ENCODE measurements around the gene PIGP. TPM values are rescaled to one million over a fixed set of nuclear protein-coding genes. Genes with fewer than 3 reads are reported as not detected.
"Not testable (repeated sequence)": the region's sequence is repeated elsewhere in the genome, so short reads cannot be mapped to it uniquely, and the experiment has no call there.

PIGP gene
- total RNA-seq (10 to 100 TPM; 19.9 to 22.1 TPM), polyA plus RNA-seq (10 to 100 TPM; 32.8 to 45.2 (median 38.3) TPM), total RNA-seq (5.9 to 12.3 (median 10.2) reads per million in 6 experiments)

DNA sequence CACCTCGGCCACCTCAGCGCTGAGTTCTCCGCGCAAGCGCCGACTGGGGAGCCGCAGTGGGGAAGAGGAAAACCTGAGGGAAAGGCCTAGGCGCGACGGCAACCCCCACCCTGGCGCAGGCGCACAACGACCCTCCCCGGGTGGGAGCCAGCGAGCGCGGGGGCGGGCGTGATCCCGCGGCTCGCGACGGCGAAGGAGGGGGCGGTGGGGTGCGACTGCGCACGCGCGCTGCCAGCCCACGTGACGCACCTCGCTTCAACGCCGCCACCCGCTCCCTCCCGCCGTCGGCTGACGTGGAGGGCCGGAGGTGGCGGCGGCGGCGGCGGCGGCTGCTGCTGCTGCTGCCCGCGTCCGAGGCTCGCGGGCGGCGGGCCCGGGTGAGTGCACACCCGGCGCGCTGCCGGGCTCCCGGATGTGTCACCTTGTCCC is at the start of gene PIGP, which contains the start of gene TTC3:
Gene PIGP (minus strand): TSS at position 84 of the 429 bp plus-strand sequence. CDS start 556 bp downstream, outside the sequence.
Gene TTC3 (plus strand): TSS at position 267 of the 429 bp plus-strand sequence. CDS start 14,004 bp downstream, outside the sequence.
- no peaks in the 10 kb centered on the region for H3K9me3 Mint-ChIP-seq
- DNase-seq (peak; percentile 93 to 99 (median 97)), ATAC-seq (peak; percentile 58 to 61)
- H3K4me3 Mint-ChIP-seq = peak within 1 kb of the TSS; percentile 88 to 100 (median 97)
- POLR2A ChIA-PET = interaction anchor here (1.1 kb wide), 1 partner anchor 107 kb away, joined by 4 read pairs; no protein-coding TSS in a partner anchor
- peaks cover 0 to 25% (median 8%) of the 10 kb centered on the region in 3 donors for H3K36me3 Mint-ChIP-seq
- peaks cover 24 to 61% (median 49%) of the 10 kb centered on the region in 4 donors for H3K4me1 Mint-ChIP-seq
- no peaks in the 10 kb centered on the region for H3K27me3 Mint-ChIP-seq
- peak within 1 kb of the TSS; percentile 93 to 99 (median 99) for H3K27ac Mint-ChIP-seq

DNA sequence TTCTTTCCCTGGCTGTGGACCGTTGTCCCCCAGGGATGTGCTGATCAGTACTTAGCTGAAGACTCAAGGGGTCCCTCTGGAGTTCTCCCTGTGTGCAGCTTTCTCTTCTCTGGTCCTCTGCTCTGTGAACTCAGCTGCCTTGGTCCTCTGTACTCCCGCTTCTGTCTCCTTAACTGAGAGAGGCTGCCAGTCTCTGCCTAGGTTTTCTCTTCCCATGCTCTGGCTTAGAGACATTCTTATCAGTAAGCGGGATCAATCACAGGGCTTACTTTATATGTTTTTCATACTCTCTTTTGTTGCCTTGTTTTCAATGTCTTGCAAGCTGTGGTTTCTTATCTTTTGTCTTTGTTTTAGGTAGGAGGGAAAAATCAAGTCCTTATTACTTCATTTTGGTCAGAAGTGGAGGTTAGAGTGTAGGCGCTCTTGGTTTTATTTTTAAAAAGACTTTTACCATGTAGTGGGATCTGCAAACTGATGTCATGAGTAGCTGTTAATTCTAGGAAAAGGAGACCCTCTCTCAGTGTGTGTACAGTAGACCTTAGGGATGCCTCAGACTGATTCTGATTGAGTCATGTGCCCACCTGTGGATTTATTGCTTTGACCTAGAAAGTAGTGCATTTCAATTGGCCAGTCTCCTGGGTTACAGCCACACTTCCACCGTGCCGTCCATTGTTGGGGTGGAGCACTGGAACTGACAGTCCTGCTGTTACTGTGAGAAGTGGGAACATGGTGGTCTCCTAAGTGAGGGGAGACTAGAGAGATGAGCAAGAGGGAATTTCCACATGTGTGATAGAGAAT is 46.7 kb upstream of the PIGP start:
- Mint-ChIP-seq H3K36me3 (peaks cover 6 to 63% (median 19%) of the 10 kb centered on the region in 3 donors), H3K27ac (peak overlapping the region in 8 of 10 donors; percentile 24 to 76 (median 36)), H3K27me3 (no peaks in the 10 kb centered on the region), H3K9me3 (no peaks in the 10 kb centered on the region), H3K4me1 (peaks cover 0 to 16% (median 10%) of the 10 kb centered on the region in 4 donors), H3K4me3 (no peak overlapping the region)
- ATAC-seq (no peak), DNase-seq (no peak)
- POLR2A ChIA-PET = no interaction called here

DNA sequence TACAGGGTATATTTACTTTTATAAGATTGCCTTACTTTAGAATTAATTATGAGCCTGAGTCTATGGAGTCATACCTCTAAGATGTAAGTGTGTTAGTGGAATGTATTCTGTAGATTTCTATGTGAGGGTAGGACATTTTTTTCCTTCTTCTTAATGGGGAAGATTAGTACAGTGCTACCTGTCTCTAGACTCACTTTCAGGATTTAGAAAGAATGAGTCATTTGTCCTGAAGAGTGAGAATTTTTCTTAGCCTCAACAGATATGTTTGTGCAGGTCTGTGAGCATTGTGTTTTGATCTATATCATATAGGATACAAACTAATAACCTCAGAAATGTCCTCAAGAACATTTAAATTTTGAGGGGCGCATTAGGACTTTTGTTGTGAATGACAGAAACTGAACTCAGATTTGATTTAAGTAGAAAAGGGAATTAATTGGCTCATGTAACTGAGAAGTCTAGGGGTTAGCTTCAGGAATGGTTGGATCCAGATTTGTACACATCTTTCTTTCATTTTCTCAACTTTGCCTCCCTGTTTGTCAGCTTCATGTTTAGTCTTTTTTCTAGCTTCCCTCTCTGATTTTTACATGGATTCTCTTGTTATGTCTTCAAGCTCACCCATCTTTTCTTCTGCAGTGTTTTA is 45.4 kb upstream of the PIGP start:
- H3K27ac Mint-ChIP-seq = peak overlapping the region in 7 of 10 donors; percentile 20 to 51 (median 39)
- H3K4me3 Mint-ChIP-seq = no peak overlapping the region
- peaks cover 6 to 59% (median 21%) of the 10 kb centered on the region in 3 donors for H3K36me3 Mint-ChIP-seq
- H3K27me3 Mint-ChIP-seq = no peaks in the 10 kb centered on the region
- POLR2A ChIA-PET = no interaction called here
- ATAC-seq = no peak
- no peaks in the 10 kb centered on the region for H3K9me3 Mint-ChIP-seq
- H3K4me1 Mint-ChIP-seq = peaks cover 0 to 16% (median 10%) of the 10 kb centered on the region in 4 donors
- DNase-seq = no peak

- H3K9me3 Mint-ChIP-seq = no peaks in the 10 kb centered on the region
- no peaks in the 10 kb centered on the region for H3K27me3 Mint-ChIP-seq
- POLR2A ChIA-PET = no interaction called here
- DNase-seq (no peak), ATAC-seq (no peak)
- peaks cover 0 to 16% (median 9%) of the 10 kb centered on the region in 4 donors for H3K4me1 Mint-ChIP-seq
- peaks cover 0 to 48% (median 22%) of the 10 kb centered on the region in 3 donors for H3K36me3 Mint-ChIP-seq
- H3K4me3 Mint-ChIP-seq = no peak overlapping the region
- H3K27ac Mint-ChIP-seq = peak overlapping the region in 1 of 10 donors; percentile 34
These were observed 44.3 kb upstream of the PIGP start for GRCh38 chr21:37117204-37117603.

DNA sequence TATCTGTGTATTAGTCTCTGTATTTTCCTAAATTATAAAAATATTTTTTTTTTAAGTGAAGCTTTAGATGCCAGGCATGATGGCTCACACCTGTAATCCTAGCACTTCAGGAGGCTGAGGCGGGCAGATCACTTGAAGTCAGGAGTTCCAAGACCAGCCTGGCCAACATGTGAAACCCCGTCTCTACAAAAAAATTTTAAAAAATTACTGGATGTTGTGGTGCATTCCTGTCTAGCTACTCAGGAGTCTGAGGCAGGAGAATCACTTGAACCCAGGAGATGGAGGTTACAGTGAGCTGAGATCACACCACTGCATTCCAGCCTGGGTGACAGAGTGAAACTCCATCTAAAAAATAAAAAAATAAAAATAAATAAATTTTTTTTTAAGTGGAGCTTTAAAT is 43.6 kb upstream of the PIGP start:
- H3K27ac Mint-ChIP-seq, H3K9me3 Mint-ChIP-seq, H3K4me3 Mint-ChIP-seq, DNase-seq, H3K27me3 Mint-ChIP-seq, ATAC-seq, POLR2A ChIA-PET: not testable (repeated sequence)
- H3K36me3 Mint-ChIP-seq = peaks cover 0 to 43% (median 21%) of the 10 kb centered on the region in 3 donors
- H3K4me1 Mint-ChIP-seq = peaks cover 0 to 16% (median 9%) of the 10 kb centered on the region in 4 donors

DNA sequence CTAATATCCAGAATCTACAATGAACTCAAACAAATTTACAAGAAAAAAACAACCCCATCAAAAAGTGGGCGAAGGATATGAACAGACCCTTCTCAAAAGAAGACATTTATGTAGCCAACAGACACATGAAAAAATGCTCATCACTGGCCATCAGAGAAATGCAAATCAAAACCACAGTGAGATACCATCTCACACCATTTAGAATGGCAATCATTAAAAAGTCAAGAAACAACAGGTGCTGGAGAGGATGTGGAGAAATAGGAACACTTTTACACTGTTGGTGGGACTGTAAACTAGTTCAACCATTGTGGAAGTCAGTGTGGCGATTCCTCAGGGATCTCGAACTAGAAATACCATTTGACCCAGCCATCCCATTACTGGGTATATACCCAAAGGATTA is 41.4 kb upstream of the PIGP start:
- H3K36me3 Mint-ChIP-seq = peaks cover 0 to 26% (median 21%) of the 10 kb centered on the region in 3 donors
- H3K4me1 Mint-ChIP-seq, H3K9me3 Mint-ChIP-seq, H3K4me3 Mint-ChIP-seq, DNase-seq, POLR2A ChIA-PET, H3K27ac Mint-ChIP-seq, H3K27me3 Mint-ChIP-seq, ATAC-seq: not testable (repeated sequence)

- H3K27me3 Mint-ChIP-seq, H3K4me3 Mint-ChIP-seq, DNase-seq, H3K9me3 Mint-ChIP-seq, POLR2A ChIA-PET, ATAC-seq: not testable (repeated sequence)
- H3K27ac Mint-ChIP-seq = peak overlapping the region in 1 of 10 donors; percentile 53
- H3K36me3 Mint-ChIP-seq = peaks cover 7 to 28% (median 24%) of the 10 kb centered on the region in 3 donors
- peaks cover 0 to 11% (median 6%) of the 10 kb centered on the region in 4 donors for H3K4me1 Mint-ChIP-seq
These were observed 38.2 kb upstream of the PIGP start for GRCh38 chr21:37111029-37111428.

DNA sequence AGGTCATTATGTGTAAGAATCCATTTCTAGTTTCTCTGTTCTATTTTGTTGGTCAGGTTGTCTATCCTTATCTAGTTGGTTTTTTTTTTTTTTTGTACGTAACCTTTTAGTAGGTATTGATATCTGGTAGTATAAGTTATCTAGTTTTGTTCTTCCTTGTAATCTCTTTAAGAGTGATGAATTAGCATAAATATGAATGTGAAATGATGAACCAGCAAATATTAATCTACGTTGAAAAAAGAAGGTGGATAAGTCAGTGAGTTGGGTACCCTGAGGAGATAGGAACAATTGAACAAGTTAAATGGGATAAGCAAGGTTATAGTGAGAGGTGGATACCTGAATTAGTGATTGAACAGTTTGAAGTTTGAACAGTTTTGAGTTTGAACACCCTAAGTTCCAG is 34.1 kb upstream of the PIGP start:
- ATAC-seq (no peak), DNase-seq (no peak)
- peaks cover 5 to 18% (median 14%) of the 10 kb centered on the region in 4 donors for H3K4me1 Mint-ChIP-seq
- H3K36me3 Mint-ChIP-seq = peaks cover 11 to 15% (median 14%) of the 10 kb centered on the region in 3 donors
- H3K27me3 Mint-ChIP-seq = no peaks in the 10 kb centered on the region
- peaks cover 0 to 8% (median 4%) of the 10 kb centered on the region in 9 donors for H3K9me3 Mint-ChIP-seq
- POLR2A ChIA-PET = no interaction called here
- H3K4me3 Mint-ChIP-seq = no peak overlapping the region
- peak overlapping the region in 1 of 10 donors; percentile 5 for H3K27ac Mint-ChIP-seq

- DNase-seq, H3K27me3 Mint-ChIP-seq, ATAC-seq, H3K4me3 Mint-ChIP-seq, H3K9me3 Mint-ChIP-seq, POLR2A ChIA-PET: not testable (repeated sequence)
- peak overlapping the region in 1 of 10 donors; percentile 5 for H3K27ac Mint-ChIP-seq
- peaks cover 4 to 37% (median 23%) of the 10 kb centered on the region in 3 donors for H3K36me3 Mint-ChIP-seq
- peaks cover 5 to 18% (median 15%) of the 10 kb centered on the region in 4 donors for H3K4me1 Mint-ChIP-seq
These were observed 29.9 kb upstream of the PIGP start for GRCh38 chr21:37102746-37103145.

DNA sequence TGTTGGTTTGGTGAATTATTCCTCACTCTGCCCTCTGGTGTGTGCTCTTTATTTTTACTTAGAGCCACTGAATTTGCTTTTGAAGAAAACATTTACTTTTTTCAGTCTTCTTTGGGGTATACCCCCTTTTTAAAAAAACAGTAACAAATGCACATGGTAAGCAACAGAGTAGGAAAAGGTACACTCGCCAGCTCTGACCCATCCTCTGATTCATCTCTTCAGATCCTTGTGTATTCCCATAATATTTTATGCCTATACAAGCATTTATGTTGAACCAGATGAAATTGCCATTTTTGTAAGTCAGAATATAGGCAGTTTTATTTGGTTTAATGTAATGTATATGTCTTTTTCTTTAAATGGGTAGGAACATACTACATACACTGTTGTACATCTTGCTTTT is 28.5 kb upstream of the PIGP start:
- Mint-ChIP-seq H3K4me1 (peaks cover 5 to 15% (median 10%) of the 10 kb centered on the region in 4 donors), H3K27ac (peak overlapping the region in 1 of 10 donors; percentile 38), H3K9me3 (no peaks in the 10 kb centered on the region), H3K4me3 (no peak overlapping the region), H3K36me3 (peaks cover 4 to 46% (median 21%) of the 10 kb centered on the region in 3 donors), H3K27me3 (no peaks in the 10 kb centered on the region)
- POLR2A ChIA-PET = no interaction called here
- DNase-seq (no peak), ATAC-seq (no peak)

DNA sequence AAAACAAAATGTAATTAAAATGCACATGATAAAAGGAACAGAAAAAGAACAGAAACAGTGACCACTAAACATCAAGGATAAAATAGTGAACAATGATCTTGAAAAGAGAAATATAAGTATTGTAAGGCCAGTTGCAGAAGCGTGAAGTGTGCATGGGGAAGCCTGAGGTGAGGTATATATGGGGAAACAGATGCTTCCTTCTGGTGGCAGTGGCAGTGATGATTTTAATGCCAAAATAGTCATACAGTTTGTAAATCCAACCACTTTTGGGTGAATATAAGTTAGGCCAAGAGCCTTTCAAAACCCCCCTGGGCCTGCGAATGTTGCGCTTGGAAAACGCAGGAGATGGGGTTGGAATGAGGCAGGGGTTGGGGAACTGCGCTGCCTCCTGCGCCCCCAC is 27.4 kb upstream of the PIGP start:
- ATAC-seq (no peak), DNase-seq (no peak)
- POLR2A ChIA-PET = no interaction called here
- no peaks in the 10 kb centered on the region for H3K9me3 Mint-ChIP-seq
- no peaks in the 10 kb centered on the region for H3K27me3 Mint-ChIP-seq
- H3K4me1 Mint-ChIP-seq = peaks cover 5 to 15% (median 10%) of the 10 kb centered on the region in 4 donors
- peaks cover 4 to 57% (median 26%) of the 10 kb centered on the region in 3 donors for H3K36me3 Mint-ChIP-seq
- peak overlapping the region in 3 of 10 donors; percentile 38 to 56 (median 39) for H3K27ac Mint-ChIP-seq
- H3K4me3 Mint-ChIP-seq = no peak overlapping the region

DNA sequence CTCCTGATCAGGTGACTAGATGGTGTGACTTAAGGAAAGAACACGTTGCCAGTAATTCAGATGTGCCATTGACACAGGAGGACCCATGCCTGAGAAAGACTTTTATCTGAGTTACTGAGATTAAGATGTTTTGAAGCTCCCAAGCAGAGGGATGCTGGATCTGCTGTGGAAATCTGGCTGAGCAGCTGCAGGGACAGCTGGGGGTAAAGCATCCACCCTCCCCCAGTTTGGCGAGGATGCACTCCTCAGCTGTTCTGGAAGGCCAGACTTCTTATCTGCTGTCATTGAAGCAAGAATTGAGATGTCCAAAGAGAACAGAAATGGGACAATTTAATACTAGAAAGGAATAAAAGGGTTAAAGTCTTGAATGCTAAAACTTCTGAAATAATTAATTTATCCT is 25.9 kb upstream of the PIGP start:
- no peak overlapping the region for H3K4me3 Mint-ChIP-seq
- no peaks in the 10 kb centered on the region for H3K9me3 Mint-ChIP-seq
- no peak overlapping the region for H3K27ac Mint-ChIP-seq
- POLR2A ChIA-PET = no interaction called here
- no peak for ATAC-seq
- no peak for DNase-seq
- peaks cover 0 to 8% (median 2%) of the 10 kb centered on the region in 4 donors for H3K4me1 Mint-ChIP-seq
- H3K27me3 Mint-ChIP-seq = no peaks in the 10 kb centered on the region
- peaks cover under 1 to 71% (median 26%) of the 10 kb centered on the region in 3 donors for H3K36me3 Mint-ChIP-seq

Measured in naive thymus-derived CD8-positive, alpha-beta T cell (primary cell).